Ascending aorta (tissue), 2 donors: ENCODE data around the gene TF. TPM values are rescaled to one million over a fixed set of nuclear protein-coding genes. Genes with fewer than 3 reads are reported as not detected.

Source experiments
- DNase-seq, 2 donors: peaks; one replicate each; pipeline ENCODE4 v3.0.0-alpha.2; 2019; ENCODE audit warnings: low spot score in 2 of 2
- H3K27ac ChIP-seq, 2 donors: fragments of 200-600 bp; sonication (generic); one replicate each; pipeline ENCODE4 v1.5.1; 2016 to 2017; ENCODE audit warnings: mild to moderate bottlenecking in 1 of 2
- H3K27me3 ChIP-seq: fragments of 200-600 bp; sonication (generic); one replicate; pipeline ENCODE4 v1.5.1; 2017
- H3K36me3 ChIP-seq, 2 donors: fragments of 200-600 bp; sonication (generic); one replicate each; pipeline ENCODE4 v1.5.1; 2016
- H3K4me1 ChIP-seq, 2 donors: fragments of 200-600 bp; sonication (generic); one replicate each; pipeline ENCODE4 v1.5.1; 2016 to 2017; ENCODE audit warnings: mild to moderate bottlenecking in 1 of 2
- H3K4me3 ChIP-seq, 2 donors: fragments of 200-600 bp; sonication (generic); one replicate each; pipeline ENCODE4 v1.5.1; 2016 to 2017; ENCODE audit warnings: mild to moderate bottlenecking in 1 of 2
- H3K9me3 ChIP-seq, 2 donors: fragments of 200-600 bp; sonication (generic); one replicate each; pipeline ENCODE4 v1.5.1; 2016
- CTCF ChIP-seq, 3 experiments: fragments of 200-600 bp in 2 of 3; fragments of 450-650 bp in 1 of 3; sonication (generic) in 2 of 3; IDR thresholded peaks; one replicate each; pipeline ENCODE4 v1.5.1; 2016 to 2019; ENCODE audit warnings: antibody characterized with exemption in 3 of 3, mild to moderate bottlenecking in 1 of 3, moderate library complexity in 1 of 3
- intact Hi-C: fragments of 100-400 bp; cut with DNase I; formaldehyde crosslinking; loops from one replicate; pipeline ENCODE4 v1.15.1; 2023
- total RNA-seq: library from RNA; depleted of rRNA; stranded (reverse); fragments of >200 nt; gene quantifications from one replicate; pipeline ENCODE4 v1.1.0, GENCODE V29; 2016

The TF gene
- total RNA-seq, 1 donor from 2014 or later: 62.8 TPM

GRCh38 chr3:133832802-133833144 lies 86.6 kb downstream of the TF start:
- no peak overlapping the region for H3K4me3 ChIP-seq
- peaks cover 0 to 3% of the 10 kb centered on the region in 2 donors for H3K36me3 ChIP-seq
- no peaks in the 10 kb centered on the region for H3K9me3 ChIP-seq
- no peaks in the 10 kb centered on the region for H3K4me1 ChIP-seq
- no peak overlapping the region for H3K27ac ChIP-seq
- no peak for DNase-seq
- H3K27me3 ChIP-seq: no peaks in the 10 kb centered on the region
- no peak for TF ChIP-seq CTCF (IDR thresholded peaks at IDR 0.05)
- intact Hi-C loops: no loop called here

- H3K4me3 ChIP-seq: no peak overlapping the region
- intact Hi-C loops: no loop called here
Observed at GRCh38 chr3:133833267-133833666, 87.1 kb downstream of the TF start.

GRCh38 chr3:133833880-133834620 lies 87.9 kb downstream of the TF start:
- Histone ChIP-seq H3K27me3 (no peaks in the 10 kb centered on the region), H3K36me3 (peaks cover under 1 to 7% of the 10 kb centered on the region in 2 donors), H3K27ac (no peak overlapping the region), H3K9me3 (no peaks in the 10 kb centered on the region), H3K4me1 (no peaks in the 10 kb centered on the region), H3K4me3 (no peak overlapping the region)
- DNase-seq: peak in 1 of 2 donors; percentile 15
- no peak for TF ChIP-seq CTCF (IDR thresholded peaks at IDR 0.05)
- intact Hi-C loops: no loop called here

More at GRCh38 chr3:133833267-133833666, 87.1 kb downstream of the TF start:
- Histone ChIP-seq H3K36me3 (peaks cover 0 to 7% of the 10 kb centered on the region in 2 donors), H3K9me3 (no peaks in the 10 kb centered on the region), H3K4me1 (no peaks in the 10 kb centered on the region), H3K27ac (no peak overlapping the region), H3K27me3 (no peaks in the 10 kb centered on the region)
- TF ChIP-seq CTCF (IDR thresholded peaks at IDR 0.05): no peak
- no peak for DNase-seq

- intact Hi-C loops: no loop called here
- H3K27ac ChIP-seq: no peak overlapping the region
- no peaks in the 10 kb centered on the region for H3K4me1 ChIP-seq
- no peak overlapping the region for H3K4me3 ChIP-seq
- peaks cover 3 to 7% of the 10 kb centered on the region in 2 donors for H3K36me3 ChIP-seq
- peak in 1 of 2 donors; percentile 50 for DNase-seq
- no peak for TF ChIP-seq CTCF (IDR thresholded peaks at IDR 0.05)
- no peaks in the 10 kb centered on the region for H3K9me3 ChIP-seq
- H3K27me3 ChIP-seq: no peaks in the 10 kb centered on the region
Observed at GRCh38 chr3:133834621-133835417, 88.6 kb downstream of the TF start.

GRCh38 chr3:133835418-133835743 lies 89.2 kb downstream of the TF start:
- Histone ChIP-seq H3K27me3 (no peaks in the 10 kb centered on the region), H3K4me3 (no peak overlapping the region), H3K4me1 (no peaks in the 10 kb centered on the region), H3K36me3 (peaks cover 3 to 7% of the 10 kb centered on the region in 2 donors), H3K9me3 (no peaks in the 10 kb centered on the region), H3K27ac (no peak overlapping the region)
- DNase-seq: peak in 1 of 2 donors; percentile 39
- intact Hi-C loops: no loop called here
- no peak for TF ChIP-seq CTCF (IDR thresholded peaks at IDR 0.05)
